ENCODE measurements around the gene MCRIP1. TPM values are rescaled to one million over a fixed set of nuclear protein-coding genes. Genes with fewer than 3 reads are reported as not detected.
A peak's percentile ranks its signal among the peaks of the same experiment; 100 is the strongest.

MCRIP1 gene
- total RNA-seq, 1 experiment from 2014 or later: 126 TPM

DNA sequence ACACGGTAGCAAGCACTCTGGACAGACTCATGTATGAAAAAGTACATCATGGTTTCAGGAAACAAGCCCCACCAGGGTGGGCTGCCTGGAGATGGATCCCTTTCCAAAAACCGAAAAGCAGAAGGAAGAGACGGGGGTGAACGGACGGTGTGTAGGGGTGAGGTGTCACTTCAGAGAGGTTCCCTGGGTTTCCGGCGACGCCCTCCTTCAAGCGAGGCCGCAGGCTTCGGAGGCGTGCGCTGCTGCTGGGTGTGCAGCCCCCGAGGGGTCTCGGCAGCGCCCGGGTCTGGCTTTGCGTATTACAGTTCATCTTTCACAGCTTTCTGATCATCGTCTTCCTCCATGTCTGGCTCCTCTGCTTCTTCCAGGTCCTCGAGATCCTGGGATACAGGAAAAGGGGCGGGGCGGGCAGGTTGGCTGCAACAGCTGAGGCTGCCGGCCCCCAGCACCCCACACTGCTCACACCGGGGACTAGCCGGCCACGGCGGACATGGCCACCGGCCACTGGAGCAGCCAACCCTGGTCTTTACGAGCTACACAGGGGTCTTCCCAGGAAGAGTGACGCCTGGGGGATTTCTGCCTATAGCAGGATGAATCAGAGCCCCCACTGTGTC, 10.7 kb upstream of the MCRIP1 start (continued):
- TF ChIP-seq, protein P1, sequence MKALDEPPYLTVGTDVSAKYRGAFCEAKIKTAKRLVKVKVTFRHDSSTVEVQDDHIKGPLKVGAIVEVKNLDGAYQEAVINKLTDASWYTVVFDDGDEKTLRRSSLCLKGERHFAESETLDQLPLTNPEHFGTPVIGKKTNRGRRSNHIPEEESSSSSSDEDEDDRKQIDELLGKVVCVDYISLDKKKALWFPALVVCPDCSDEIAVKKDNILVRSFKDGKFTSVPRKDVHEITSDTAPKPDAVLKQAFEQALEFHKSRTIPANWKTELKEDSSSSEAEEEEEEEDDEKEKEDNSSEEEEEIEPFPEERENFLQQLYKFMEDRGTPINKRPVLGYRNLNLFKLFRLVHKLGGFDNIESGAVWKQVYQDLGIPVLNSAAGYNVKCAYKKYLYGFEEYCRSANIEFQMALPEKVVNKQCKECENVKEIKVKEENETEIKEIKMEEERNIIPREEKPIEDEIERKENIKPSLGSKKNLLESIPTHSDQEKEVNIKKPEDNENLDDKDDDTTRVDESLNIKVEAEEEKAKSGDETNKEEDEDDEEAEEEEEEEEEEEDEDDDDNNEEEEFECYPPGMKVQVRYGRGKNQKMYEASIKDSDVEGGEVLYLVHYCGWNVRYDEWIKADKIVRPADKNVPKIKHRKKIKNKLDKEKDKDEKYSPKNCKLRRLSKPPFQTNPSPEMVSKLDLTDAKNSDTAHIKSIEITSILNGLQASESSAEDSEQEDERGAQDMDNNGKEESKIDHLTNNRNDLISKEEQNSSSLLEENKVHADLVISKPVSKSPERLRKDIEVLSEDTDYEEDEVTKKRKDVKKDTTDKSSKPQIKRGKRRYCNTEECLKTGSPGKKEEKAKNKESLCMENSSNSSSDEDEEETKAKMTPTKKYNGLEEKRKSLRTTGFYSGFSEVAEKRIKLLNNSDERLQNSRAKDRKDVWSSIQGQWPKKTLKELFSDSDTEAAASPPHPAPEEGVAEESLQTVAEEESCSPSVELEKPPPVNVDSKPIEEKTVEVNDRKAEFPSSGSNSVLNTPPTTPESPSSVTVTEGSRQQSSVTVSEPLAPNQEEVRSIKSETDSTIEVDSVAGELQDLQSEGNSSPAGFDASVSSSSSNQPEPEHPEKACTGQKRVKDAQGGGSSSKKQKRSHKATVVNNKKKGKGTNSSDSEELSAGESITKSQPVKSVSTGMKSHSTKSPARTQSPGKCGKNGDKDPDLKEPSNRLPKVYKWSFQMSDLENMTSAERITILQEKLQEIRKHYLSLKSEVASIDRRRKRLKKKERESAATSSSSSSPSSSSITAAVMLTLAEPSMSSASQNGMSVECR (CRISPR knock-in tag; IDR thresholded peaks at IDR 0.05; ENCODE audit: borderline replicate concordance): no peak
- TF ChIP-seq SOX15 (CRISPR knock-in tag; IDR thresholded peaks at IDR 0.05): no peak

DNA sequence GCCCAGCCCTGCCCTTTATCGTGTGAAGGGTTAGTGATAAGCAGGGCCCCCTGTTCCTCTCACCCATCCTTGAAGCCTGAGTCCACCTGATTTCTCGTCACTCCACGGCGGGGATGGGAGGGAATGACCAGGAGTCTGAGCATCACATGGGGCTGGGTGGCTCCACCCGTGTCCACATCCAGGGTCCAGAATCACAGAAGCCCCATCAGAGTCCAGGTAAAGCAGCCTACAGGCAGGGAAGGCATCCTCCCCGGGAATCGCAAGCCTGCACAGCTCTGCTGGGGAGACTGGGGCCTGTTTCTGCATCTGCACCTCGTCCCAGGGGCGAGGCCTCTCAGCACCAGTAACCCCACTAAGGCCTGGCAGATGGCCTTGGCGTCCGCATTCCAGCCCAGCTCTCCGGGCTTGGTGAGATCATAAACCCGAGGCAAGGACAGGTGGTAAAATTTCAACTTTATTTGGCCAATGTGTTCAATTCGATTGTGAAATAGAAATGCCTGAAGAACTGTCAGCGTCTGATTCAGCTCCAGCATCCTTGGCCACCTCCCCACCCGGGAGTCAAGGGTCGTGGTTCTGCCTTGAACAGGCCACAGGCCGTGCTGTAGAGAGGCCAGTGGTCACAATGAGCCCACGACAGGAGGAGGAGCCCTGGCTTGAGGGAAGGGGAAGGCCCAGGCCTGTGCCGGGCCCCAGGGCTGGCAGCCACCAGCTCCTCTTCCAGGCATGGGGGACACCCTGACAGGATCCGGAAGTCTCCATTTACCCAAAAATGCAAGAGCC, 9.8 kb upstream of the MCRIP1 start:
- POLR2A ChIA-PET: no interaction called here
- H3K27me3 Mint-ChIP-seq (ENCODE audit: low read depth): no peaks in the 10 kb centered on the region
- DNase-seq (ENCODE audit: low spot score): no peak
- CTCF ChIA-PET: interaction anchor here (0.5 to 1.6 kb wide), 3 partner anchors 12 to 37 kb away, joined by 3 to 4 read pairs (median 3); no protein-coding TSS in a partner anchor
- no peaks in the 10 kb centered on the region for H3K9me3 Mint-ChIP-seq
- no peak for ATAC-seq
- H3K4me3 Mint-ChIP-seq: no peak overlapping the region
- peaks cover 31% of the 10 kb centered on the region for H3K36me3 Mint-ChIP-seq
- peak overlapping the region; percentile 23; the same call in 1 of the 2 replicates for H3K27ac Mint-ChIP-seq
- no peaks in the 10 kb centered on the region for H3K4me1 Mint-ChIP-seq
- no peak for TF ChIP-seq ZNF423 (CRISPR knock-in tag; IDR thresholded peaks at IDR 0.05)
- no peak for TF ChIP-seq MYBL2 (CRISPR knock-in tag; IDR thresholded peaks at IDR 0.05)
- TF ChIP-seq, protein P1 (CRISPR knock-in tag; IDR thresholded peaks at IDR 0.05; ENCODE audit: borderline replicate concordance): no peak
- TF ChIP-seq FOXP1 (CRISPR knock-in tag; IDR thresholded peaks at IDR 0.05; ENCODE audit: borderline replicate concordance): no peak
- no peak for TF ChIP-seq TCF7 (CRISPR knock-in tag; IDR thresholded peaks at IDR 0.05; ENCODE audit: low read depth)
- TF ChIP-seq RELA (CRISPR knock-in tag; IDR thresholded peaks at IDR 0.05; ENCODE audit: borderline replicate concordance): no peak
- TF ChIP-seq, protein P2, sequence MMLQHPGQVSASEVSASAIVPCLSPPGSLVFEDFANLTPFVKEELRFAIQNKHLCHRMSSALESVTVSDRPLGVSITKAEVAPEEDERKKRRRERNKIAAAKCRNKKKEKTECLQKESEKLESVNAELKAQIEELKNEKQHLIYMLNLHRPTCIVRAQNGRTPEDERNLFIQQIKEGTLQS (CRISPR knock-in tag; conservative IDR thresholded peaks at IDR 0.05): no peak
- TF ChIP-seq, protein P3, sequence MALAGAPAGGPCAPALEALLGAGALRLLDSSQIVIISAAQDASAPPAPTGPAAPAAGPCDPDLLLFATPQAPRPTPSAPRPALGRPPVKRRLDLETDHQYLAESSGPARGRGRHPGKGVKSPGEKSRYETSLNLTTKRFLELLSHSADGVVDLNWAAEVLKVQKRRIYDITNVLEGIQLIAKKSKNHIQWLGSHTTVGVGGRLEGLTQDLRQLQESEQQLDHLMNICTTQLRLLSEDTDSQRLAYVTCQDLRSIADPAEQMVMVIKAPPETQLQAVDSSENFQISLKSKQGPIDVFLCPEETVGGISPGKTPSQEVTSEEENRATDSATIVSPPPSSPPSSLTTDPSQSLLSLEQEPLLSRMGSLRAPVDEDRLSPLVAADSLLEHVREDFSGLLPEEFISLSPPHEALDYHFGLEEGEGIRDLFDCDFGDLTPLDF (CRISPR knock-in tag; IDR thresholded peaks at IDR 0.05): no peak
- TF ChIP-seq CREB1 (CRISPR knock-in tag; IDR thresholded peaks at IDR 0.05): no peak
- TF ChIP-seq, protein P4, sequence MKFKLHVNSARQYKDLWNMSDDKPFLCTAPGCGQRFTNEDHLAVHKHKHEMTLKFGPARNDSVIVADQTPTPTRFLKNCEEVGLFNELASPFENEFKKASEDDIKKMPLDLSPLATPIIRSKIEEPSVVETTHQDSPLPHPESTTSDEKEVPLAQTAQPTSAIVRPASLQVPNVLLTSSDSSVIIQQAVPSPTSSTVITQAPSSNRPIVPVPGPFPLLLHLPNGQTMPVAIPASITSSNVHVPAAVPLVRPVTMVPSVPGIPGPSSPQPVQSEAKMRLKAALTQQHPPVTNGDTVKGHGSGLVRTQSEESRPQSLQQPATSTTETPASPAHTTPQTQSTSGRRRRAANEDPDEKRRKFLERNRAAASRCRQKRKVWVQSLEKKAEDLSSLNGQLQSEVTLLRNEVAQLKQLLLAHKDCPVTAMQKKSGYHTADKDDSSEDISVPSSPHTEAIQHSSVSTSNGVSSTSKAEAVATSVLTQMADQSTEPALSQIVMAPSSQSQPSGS (CRISPR knock-in tag; IDR thresholded peaks at IDR 0.05; ENCODE audit: borderline replicate concordance, low read depth): no peak
- TF ChIP-seq, protein P5, sequence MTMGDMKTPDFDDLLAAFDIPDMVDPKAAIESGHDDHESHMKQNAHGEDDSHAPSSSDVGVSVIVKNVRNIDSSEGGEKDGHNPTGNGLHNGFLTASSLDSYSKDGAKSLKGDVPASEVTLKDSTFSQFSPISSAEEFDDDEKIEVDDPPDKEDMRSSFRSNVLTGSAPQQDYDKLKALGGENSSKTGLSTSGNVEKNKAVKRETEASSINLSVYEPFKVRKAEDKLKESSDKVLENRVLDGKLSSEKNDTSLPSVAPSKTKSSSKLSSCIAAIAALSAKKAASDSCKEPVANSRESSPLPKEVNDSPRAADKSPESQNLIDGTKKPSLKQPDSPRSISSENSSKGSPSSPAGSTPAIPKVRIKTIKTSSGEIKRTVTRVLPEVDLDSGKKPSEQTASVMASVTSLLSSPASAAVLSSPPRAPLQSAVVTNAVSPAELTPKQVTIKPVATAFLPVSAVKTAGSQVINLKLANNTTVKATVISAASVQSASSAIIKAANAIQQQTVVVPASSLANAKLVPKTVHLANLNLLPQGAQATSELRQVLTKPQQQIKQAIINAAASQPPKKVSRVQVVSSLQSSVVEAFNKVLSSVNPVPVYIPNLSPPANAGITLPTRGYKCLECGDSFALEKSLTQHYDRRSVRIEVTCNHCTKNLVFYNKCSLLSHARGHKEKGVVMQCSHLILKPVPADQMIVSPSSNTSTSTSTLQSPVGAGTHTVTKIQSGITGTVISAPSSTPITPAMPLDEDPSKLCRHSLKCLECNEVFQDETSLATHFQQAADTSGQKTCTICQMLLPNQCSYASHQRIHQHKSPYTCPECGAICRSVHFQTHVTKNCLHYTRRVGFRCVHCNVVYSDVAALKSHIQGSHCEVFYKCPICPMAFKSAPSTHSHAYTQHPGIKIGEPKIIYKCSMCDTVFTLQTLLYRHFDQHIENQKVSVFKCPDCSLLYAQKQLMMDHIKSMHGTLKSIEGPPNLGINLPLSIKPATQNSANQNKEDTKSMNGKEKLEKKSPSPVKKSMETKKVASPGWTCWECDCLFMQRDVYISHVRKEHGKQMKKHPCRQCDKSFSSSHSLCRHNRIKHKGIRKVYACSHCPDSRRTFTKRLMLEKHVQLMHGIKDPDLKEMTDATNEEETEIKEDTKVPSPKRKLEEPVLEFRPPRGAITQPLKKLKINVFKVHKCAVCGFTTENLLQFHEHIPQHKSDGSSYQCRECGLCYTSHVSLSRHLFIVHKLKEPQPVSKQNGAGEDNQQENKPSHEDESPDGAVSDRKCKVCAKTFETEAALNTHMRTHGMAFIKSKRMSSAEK (CRISPR knock-in tag; IDR thresholded peaks at IDR 0.05; ENCODE audit: borderline replicate concordance): no peak
- TF ChIP-seq ZNF138 (CRISPR knock-in tag; conservative IDR thresholded peaks at IDR 0.05): no peak
- TF ChIP-seq JAZF1 (CRISPR knock-in tag; IDR thresholded peaks at IDR 0.05): no peak
- no peak for TF ChIP-seq ZNF416 (CRISPR knock-in tag; IDR thresholded peaks at IDR 0.05)
- no peak for TF ChIP-seq ESRRA (CRISPR knock-in tag; IDR thresholded peaks at IDR 0.05; ENCODE audit: borderline replicate concordance)
- no peak for TF ChIP-seq ZNF263 (CRISPR knock-in tag; IDR thresholded peaks at IDR 0.05; ENCODE audit: low read depth)
- TF ChIP-seq ZNF219 (CRISPR knock-in tag; IDR thresholded peaks at IDR 0.05; ENCODE audit: borderline replicate concordance): no peak
